Measurements from ENCODE around the gene HEPACAM.

The HEPACAM gene

GRCh38 chr11:124884869-124885479 lies 50.9 kb downstream of the HEPACAM start:
- DNase-seq (ENCODE audit: low read depth, low spot score): no peak

GRCh38 chr11:124884340-124884739 lies 51.5 kb downstream of the HEPACAM start:
- DNase-seq (ENCODE audit: low read depth, low spot score): no peak

- no peak for DNase-seq (ENCODE audit: low read depth, low spot score)
Observed at GRCh38 chr11:124882339-124883071, 53.3 kb downstream of the HEPACAM start.

- no peak for DNase-seq (ENCODE audit: low read depth, low spot score)
Observed at GRCh38 chr11:124880958-124881357, 54.9 kb downstream of the HEPACAM start.

- no peak for DNase-seq (ENCODE audit: low read depth, low spot score)
Observed at GRCh38 chr11:124880290-124880611, 55.6 kb downstream of the HEPACAM start.

GRCh38 chr11:124879493-124880289 lies 56.2 kb downstream of the HEPACAM start:
- no peak for DNase-seq (ENCODE audit: low read depth, low spot score)

GRCh38 chr11:124878759-124879492 lies 56.9 kb downstream of the HEPACAM start:
- no peak for DNase-seq (ENCODE audit: low read depth, low spot score)

GRCh38 chr11:124877910-124878758 lies 57.7 kb downstream of the HEPACAM start:
- no peak for DNase-seq (ENCODE audit: low read depth, low spot score)

GRCh38 chr11:124877631-124877909 lies 58.3 kb downstream of the HEPACAM start:
- DNase-seq (ENCODE audit: low read depth, low spot score): no peak

GRCh38 chr11:124876818-124877630 lies 58.8 kb downstream of the HEPACAM start:
- DNase-seq (ENCODE audit: low read depth, low spot score): no peak

GRCh38 chr11:124875943-124876817 lies 59.7 kb downstream of the HEPACAM start:
- peak; percentile 47 for DNase-seq (ENCODE audit: low read depth, low spot score)

- no peak for DNase-seq (ENCODE audit: low read depth, low spot score)
Observed at GRCh38 chr11:124875401-124875800, 60.4 kb downstream of the HEPACAM start.

- no peak for DNase-seq (ENCODE audit: low read depth, low spot score)
Observed at GRCh38 chr11:124874571-124875255, 61.1 kb downstream of the HEPACAM start.

- no peak for DNase-seq (ENCODE audit: low read depth, low spot score)
Observed at GRCh38 chr11:124873951-124874350, 61.9 kb downstream of the HEPACAM start.

GRCh38 chr11:124872741-124873140 lies 63.1 kb downstream of the HEPACAM start:
- DNase-seq (ENCODE audit: low read depth, low spot score): no peak

- DNase-seq (ENCODE audit: low read depth, low spot score): no peak
Observed at GRCh38 chr11:124872280-124872679, 63.6 kb downstream of the HEPACAM start.

GRCh38 chr11:124870430-124870829 lies 65.4 kb downstream of the HEPACAM start:
- DNase-seq (ENCODE audit: low read depth, low spot score): no peak

GRCh38 chr11:124869856-124870387 lies 65.9 kb downstream of the HEPACAM start:
- DNase-seq (ENCODE audit: low read depth, low spot score): no peak

GRCh38 chr11:124869331-124869730 lies 66.5 kb downstream of the HEPACAM start:
- no peak for DNase-seq (ENCODE audit: low read depth, low spot score)
